WERI-Rb-1 (cell line): ENCODE measurements around the gene WIPI1.

Experiments
- DNase-seq: peaks from one replicate; pipeline ENCODE4 v3.0.0-alpha.2; 2020
- H3K27ac ChIP-seq: fragments of 250-450 bp; sonication (Bioruptor Pico); 2 replicates; pipeline ENCODE4 v1.5.1; 2020; ENCODE audit warnings: mild to moderate bottlenecking, moderate library complexity
- H3K27me3 ChIP-seq: fragments of 250-450 bp; sonication (Bioruptor Pico); 2 replicates; pipeline ENCODE4 v1.5.1; 2021; ENCODE audit warnings: mild to moderate bottlenecking, low read depth, moderate library complexity; ENCODE audit not compliant: insufficient read depth, severe bottlenecking
- H3K36me3 ChIP-seq: fragments of 250-450 bp; sonication (Bioruptor Pico); 2 replicates; pipeline ENCODE4 v1.5.1; 2020; ENCODE audit warnings: mild to moderate bottlenecking, moderate library complexity
- H3K4me3 ChIP-seq: 2 replicates; pipeline ENCODE4 v1.5.1; 2011; ENCODE audit warnings: low read depth, mild to moderate bottlenecking, control low read depth, low read length
- H3K9me3 ChIP-seq: fragments of 250-450 bp; sonication (Bioruptor Pico); 2 replicates; pipeline ENCODE4 v1.5.1; 2021; ENCODE audit warnings: mild to moderate bottlenecking, moderate library complexity; ENCODE audit not compliant: severe bottlenecking
- TF ChIP-seq, protein P1 (sequence below): IDR thresholded peaks from 2 replicates; pipeline ENCODE4 v1.5.1; 2011; ENCODE audit warnings: low read depth, mild to moderate bottlenecking, control low read depth, inconsistent platforms, low read length

Gene WIPI1

DNA sequence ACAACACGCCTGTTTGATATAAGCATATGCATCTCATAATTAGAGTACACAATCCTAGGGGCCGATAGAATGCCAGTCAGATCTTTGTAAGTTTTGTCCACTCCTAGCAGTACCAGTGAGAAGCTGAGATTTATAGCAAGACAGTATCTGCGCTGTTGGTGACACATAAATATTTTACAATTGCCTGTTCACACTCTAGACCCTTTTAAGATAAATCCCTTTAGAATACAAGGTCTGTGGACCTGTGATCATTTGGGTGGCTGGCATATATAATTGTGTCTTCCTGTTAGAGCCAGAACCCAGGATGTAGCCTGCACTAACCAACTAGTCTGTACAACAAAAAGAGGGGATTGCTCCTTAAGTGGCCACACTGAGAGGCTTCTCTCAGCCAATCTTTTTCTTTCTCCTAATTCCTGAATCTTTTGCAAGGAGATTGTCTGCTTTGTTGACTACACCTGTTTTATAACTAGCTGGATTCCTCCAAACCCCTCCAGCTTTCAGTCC lies 74.7 kb downstream of the WIPI1 start:
- no peak for DNase-seq
- no peaks in the 10 kb centered on the region for H3K9me3 ChIP-seq
- TF ChIP-seq, protein P1, sequence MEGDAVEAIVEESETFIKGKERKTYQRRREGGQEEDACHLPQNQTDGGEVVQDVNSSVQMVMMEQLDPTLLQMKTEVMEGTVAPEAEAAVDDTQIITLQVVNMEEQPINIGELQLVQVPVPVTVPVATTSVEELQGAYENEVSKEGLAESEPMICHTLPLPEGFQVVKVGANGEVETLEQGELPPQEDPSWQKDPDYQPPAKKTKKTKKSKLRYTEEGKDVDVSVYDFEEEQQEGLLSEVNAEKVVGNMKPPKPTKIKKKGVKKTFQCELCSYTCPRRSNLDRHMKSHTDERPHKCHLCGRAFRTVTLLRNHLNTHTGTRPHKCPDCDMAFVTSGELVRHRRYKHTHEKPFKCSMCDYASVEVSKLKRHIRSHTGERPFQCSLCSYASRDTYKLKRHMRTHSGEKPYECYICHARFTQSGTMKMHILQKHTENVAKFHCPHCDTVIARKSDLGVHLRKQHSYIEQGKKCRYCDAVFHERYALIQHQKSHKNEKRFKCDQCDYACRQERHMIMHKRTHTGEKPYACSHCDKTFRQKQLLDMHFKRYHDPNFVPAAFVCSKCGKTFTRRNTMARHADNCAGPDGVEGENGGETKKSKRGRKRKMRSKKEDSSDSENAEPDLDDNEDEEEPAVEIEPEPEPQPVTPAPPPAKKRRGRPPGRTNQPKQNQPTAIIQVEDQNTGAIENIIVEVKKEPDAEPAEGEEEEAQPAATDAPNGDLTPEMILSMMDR, result no peak
- H3K4me3 ChIP-seq, result no peak overlapping the region
- H3K27me3 ChIP-seq, result no peaks in the 10 kb centered on the region
- no peak overlapping the region for H3K27ac ChIP-seq
- H3K36me3 ChIP-seq, result no peaks in the 10 kb centered on the region

DNA sequence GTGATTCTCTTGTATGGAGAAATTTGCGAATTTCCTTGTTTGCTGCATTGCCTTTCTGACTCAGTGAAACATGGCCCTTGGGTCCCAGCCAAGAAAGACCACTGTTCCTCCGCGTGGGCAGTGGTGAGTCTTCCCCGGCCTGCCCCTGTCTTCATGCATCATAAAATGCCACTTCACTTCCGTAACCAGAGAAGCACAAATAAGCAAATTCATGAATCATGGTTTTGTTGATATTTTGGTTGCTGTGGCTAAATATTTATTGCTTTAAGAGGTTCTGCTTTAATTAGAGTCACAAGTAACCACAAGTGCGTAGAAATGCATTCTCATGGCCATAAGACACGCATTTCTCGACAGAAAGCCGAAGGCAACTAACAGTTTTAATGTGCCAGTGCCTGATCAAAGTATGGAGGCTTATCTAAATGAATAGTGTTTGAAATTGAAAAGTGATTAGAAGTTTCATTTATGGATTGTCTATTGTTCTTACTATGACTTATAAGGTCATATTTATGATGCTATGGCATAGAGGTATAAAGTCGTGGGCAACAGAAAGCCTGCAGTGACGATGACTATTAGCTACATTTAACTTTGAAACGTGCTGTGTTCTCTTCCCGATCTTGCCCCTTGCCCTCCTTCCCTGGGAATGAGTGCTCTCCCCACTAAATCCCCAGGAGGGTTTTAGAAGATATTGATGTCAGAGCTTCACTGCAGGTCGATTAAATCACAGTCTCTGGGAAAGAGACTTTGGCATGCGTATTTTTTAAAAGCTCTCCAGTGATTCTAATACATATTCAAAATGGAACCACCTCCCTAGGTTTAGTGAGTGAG lies 76.0 kb downstream of the WIPI1 start:
- Histone ChIP-seq H3K9me3 (no peaks in the 10 kb centered on the region), H3K27me3 (no peaks in the 10 kb centered on the region), H3K36me3 (no peaks in the 10 kb centered on the region), H3K4me3 (no peak overlapping the region), H3K27ac (no peak overlapping the region)
- TF ChIP-seq, protein P1, result no peak
- no peak for DNase-seq

DNA sequence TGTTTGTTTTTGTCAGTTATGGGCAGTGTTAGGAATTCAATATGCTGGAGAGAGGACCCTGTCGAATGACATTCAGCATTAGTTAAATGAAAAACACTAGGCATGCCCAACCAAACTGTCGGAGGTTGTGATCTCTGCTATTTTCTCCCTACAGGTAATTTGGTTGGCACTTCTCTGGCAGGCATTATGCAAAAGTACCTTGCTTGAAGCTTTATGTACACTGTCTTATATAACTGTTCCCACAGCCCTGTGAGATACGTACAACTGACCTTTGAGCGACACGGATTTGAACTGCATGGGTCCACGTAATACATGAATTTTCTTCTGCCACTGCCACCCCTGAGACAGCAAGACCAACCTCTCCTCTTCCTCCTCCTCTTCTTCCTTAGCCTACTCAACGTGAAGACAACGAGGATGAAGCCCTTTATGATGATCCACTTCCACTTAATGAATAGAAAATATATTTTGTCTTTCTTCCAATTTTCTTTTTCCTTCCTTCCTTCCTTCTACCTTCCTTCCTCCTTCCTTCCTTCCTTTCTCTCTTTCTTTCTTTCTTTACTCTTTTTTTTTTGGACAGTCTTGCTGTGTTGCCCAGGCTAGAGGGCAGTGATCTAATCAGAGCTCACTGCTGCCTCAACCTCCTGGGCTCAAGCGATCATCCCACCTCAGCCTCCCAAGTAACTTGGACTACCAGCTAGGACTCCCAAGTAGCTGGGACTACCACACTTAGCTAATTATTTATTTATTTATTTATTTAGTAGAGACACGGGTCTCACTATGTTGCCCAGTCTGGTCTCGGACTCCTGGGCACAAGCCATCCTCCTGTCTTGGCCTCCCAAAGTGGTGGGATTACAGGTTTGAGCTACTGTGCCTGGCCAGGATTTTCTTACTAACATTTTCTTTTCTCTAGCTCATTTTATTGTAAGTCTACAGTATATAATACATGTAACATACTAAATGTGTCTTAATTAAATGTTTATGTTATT lies 77.3 kb downstream of the WIPI1 start:
- Histone ChIP-seq H3K4me3 (no peak overlapping the region), H3K36me3 (no peaks in the 10 kb centered on the region), H3K27me3 (no peaks in the 10 kb centered on the region), H3K27ac (no peak overlapping the region), H3K9me3 (no peaks in the 10 kb centered on the region)
- no peak for DNase-seq
- TF ChIP-seq, protein P1, result no peak

DNA sequence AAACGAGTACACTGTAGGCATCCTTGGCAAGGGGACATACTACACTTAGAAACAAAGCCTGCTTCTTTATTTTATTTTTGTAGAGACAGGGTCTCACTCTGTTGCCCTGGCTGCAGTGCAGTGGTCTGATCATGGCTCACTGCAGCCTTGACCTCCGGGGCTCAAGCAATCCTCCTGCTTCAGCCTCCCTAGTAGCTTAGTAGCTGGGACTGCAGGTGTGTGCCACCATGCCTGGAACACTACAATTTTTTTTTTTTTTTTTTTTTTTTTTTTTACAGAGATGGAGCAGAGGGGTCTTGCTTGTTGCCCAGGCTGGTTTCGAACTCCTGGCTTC lies 78.2 kb downstream of the WIPI1 start:
- Histone ChIP-seq H3K9me3 (no peaks in the 10 kb centered on the region), H3K27ac (no peak overlapping the region), H3K36me3 (no peaks in the 10 kb centered on the region), H3K27me3 (no peaks in the 10 kb centered on the region), H3K4me3 (no peak overlapping the region)
- TF ChIP-seq, protein P1, result no peak
- no peak for DNase-seq

DNA sequence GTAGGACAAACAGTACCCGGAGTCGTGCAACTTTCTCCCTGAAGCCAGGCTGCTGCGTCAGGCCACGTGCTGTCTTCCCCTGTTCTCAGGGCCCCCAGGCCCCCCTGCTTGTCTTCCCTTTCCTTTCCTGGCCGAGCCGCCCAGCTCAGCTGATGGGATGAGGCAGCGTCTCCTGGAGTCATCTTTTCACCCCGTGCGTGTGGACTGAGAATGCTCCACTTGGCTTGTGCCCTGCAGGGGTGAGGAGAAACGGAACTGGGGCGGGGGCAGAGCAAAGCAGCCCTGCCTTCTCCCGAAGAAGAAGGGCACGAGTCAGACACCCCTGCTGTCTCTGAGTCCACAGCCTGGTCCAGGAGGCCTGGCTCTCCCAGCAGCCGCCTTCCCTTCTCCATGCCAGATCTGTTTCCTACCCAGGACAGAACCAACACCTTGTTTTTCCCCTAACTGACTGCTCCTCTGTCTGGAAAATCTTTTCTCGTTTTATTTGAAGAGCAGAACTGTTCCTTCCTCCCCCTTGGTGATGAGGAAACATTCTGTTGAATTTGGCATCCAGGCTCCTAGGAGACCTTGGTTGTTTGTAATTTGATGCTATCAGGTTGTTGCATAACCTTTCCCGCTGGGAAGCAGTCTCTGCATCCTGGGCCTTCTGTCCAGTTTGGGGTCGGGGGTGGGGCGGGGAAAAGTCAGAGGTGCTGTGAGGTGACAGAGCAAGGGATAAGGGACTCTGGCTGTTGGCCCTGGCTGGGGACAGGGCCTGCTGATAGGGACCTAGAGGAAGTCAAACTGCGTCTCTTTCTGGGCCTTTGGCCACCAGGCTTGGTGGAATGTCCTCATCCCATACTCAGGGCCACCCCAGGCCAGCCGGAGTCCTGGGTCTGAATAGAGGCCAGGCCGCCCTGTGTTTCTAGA lies 78.8 kb downstream of the WIPI1 start:
- Histone ChIP-seq H3K9me3 (no peaks in the 10 kb centered on the region), H3K36me3 (no peaks in the 10 kb centered on the region), H3K4me3 (no peak overlapping the region), H3K27me3 (no peaks in the 10 kb centered on the region), H3K27ac (no peak overlapping the region)
- TF ChIP-seq, protein P1, result no peak
- DNase-seq, result no peak
